Neural progenitor cell (in vitro differentiated cells): ENCODE measurements around the gene MIB1. TPM values are rescaled to one million over a fixed set of nuclear protein-coding genes. Genes with fewer than 3 reads are reported as not detected.

Experiments
- DNase-seq: peaks from one replicate; pipeline ENCODE4 v3.0.0-alpha.2; 2016; ENCODE audit warnings: low spot score
- H2AFZ ChIP-seq: fragments of 200-600 bp; sonication (generic); replicated peaks from 2 replicates; pipeline ENCODE4 v1.6.1; 2016; ENCODE audit warnings: antibody characterized with exemption
- H3F3A ChIP-seq: fragments of 200-600 bp; sonication (generic); 2 replicates; pipeline ENCODE4 v1.6.1; 2016; ENCODE audit warnings: antibody characterized with exemption, low read depth
- H3K27ac ChIP-seq: fragments of 200-600 bp; sonication (generic); 2 replicates; pipeline ENCODE4 v1.5.1; 2016; ENCODE audit warnings: mild to moderate bottlenecking
- H3K27me3 ChIP-seq: fragments of 200-600 bp; sonication (generic); 2 replicates; pipeline ENCODE4 v1.6.1; 2016; ENCODE audit warnings: mild to moderate bottlenecking, moderate library complexity
- H3K36me3 ChIP-seq: fragments of 200-600 bp; sonication (generic); 2 replicates; pipeline ENCODE4 v1.5.1; 2016
- H3K4me1 ChIP-seq: fragments of 200-600 bp; sonication (generic); 2 replicates; pipeline ENCODE4 v1.6.1; 2016; ENCODE audit warnings: mixed run types
- H3K4me2 ChIP-seq: fragments of 200-600 bp; sonication (generic); 2 replicates; pipeline ENCODE4 v1.6.1; 2016
- H3K4me3 ChIP-seq: fragments of 200-600 bp; sonication (generic); 2 replicates; pipeline ENCODE4 v1.5.1; 2016
- H3K79me2 ChIP-seq: fragments of 200-600 bp; sonication (generic); 2 replicates; pipeline ENCODE4 v1.6.1; 2016; ENCODE audit warnings: low read depth
- H3K9ac ChIP-seq: fragments of 200-600 bp; sonication (generic); 2 replicates; pipeline ENCODE4 v1.6.1; 2016
- H3K9me3 ChIP-seq: fragments of 200-600 bp; sonication (generic); 2 replicates; pipeline ENCODE4 v1.5.1; 2016; ENCODE audit warnings: low read depth
- H4K20me1 ChIP-seq: fragments of 200-600 bp; sonication (generic); 2 replicates; pipeline ENCODE4 v1.6.1; 2016; ENCODE audit warnings: low read depth
- H3K27ac Mint-ChIP-seq: 3 replicates; pipeline ENCODE4 v1.8.0; 2021; ENCODE audit warnings: mixed read lengths
- H3K27me3 Mint-ChIP-seq: 2 replicates; pipeline ENCODE4 v1.8.0; 2022; ENCODE audit warnings: low read depth, mild to moderate bottlenecking, inconsistent platforms, moderate library complexity, mixed read lengths; ENCODE audit not compliant: insufficient read depth
- H3K36me3 Mint-ChIP-seq: 3 replicates; pipeline ENCODE4 v1.8.0; 2021; ENCODE audit warnings: mixed read lengths
- H3K4me1 Mint-ChIP-seq: 3 replicates; pipeline ENCODE4 v1.8.0; 2021; ENCODE audit warnings: mixed read lengths
- H3K4me3 Mint-ChIP-seq: 3 replicates; pipeline ENCODE4 v1.8.0; 2021; ENCODE audit warnings: mild to moderate bottlenecking, moderate library complexity, mixed read lengths
- H3K9me3 Mint-ChIP-seq: 3 replicates; pipeline ENCODE4 v1.8.0; 2020; ENCODE audit warnings: mixed read lengths
- CTCF ChIP-seq: fragments of 200-600 bp; sonication (generic); IDR thresholded peaks from 2 replicates; pipeline ENCODE4 v1.5.1; 2017; ENCODE audit warnings: antibody characterized with exemption, mild to moderate bottlenecking
- EZH2 ChIP-seq: fragments of 200-600 bp; sonication (generic); IDR thresholded peaks from 2 replicates; pipeline ENCODE4 v1.6.1; 2017; ENCODE audit warnings: antibody characterized with exemption, mild to moderate bottlenecking, moderate library complexity
- EZH2phosphoT487 ChIP-seq: fragments of 200-600 bp; sonication (generic); IDR thresholded peaks from 2 replicates; pipeline ENCODE4 v1.6.1; 2017; ENCODE audit warnings: antibody characterized with exemption
- total RNA-seq: library from RNA; depleted of rRNA; stranded (reverse); fragments of >200 nt; gene quantifications from 2 replicates; pipeline ENCODE4 v1.2.3, GENCODE V29; 2015; ENCODE audit warnings: low replicate concordance

MIB1 gene
- total RNA-seq, result 83.8 and 112 TPM in 2 replicates

GRCh38 chr18:21740538-21741311 is at the start of gene MIB1:
Gene MIB1, plus strand, starts transcription at chr18:21740792. Its CDS starts 792 bp downstream, at chr18:21741584.
- TF ChIP-seq EZH2, result no peak
- no peak for TF ChIP-seq CTCF
- TF ChIP-seq EZH2phosphoT487, result no peak
- H3K4me3 ChIP-seq, result peak within 1 kb of the TSS; percentile 81
- no peaks in the 10 kb centered on the region for H3K27me3 ChIP-seq
- H3K4me2 ChIP-seq, result peak within 1 kb of the TSS; percentile 92
- H3K27ac ChIP-seq, result peak within 1 kb of the TSS; percentile 97
- H3K4me1 Mint-ChIP-seq, result peaks cover 38% of the 10 kb centered on the region
- H3K9me3 Mint-ChIP-seq, result peaks cover 25% of the 10 kb centered on the region
- peaks cover 22% of the 10 kb centered on the region for H3F3A ChIP-seq
- H3K36me3 Mint-ChIP-seq, result peaks cover 15% of the 10 kb centered on the region
- H3K4me1 ChIP-seq, result peaks cover 36% of the 10 kb centered on the region
- peak within 1 kb of the TSS; percentile 77 for H3K9ac ChIP-seq
- peaks cover 7% of the 10 kb centered on the region for H3K27me3 Mint-ChIP-seq
- H3K4me3 Mint-ChIP-seq, result peak within 1 kb of the TSS; percentile 97
- H3K79me2 ChIP-seq, result peaks cover 44% of the 10 kb centered on the region
- peak within 1 kb of the TSS; percentile 84 for H2AFZ ChIP-seq
- DNase-seq, result peak; percentile 100
- H3K9me3 ChIP-seq, result no peaks in the 10 kb centered on the region
- H3K27ac Mint-ChIP-seq, result peak within 1 kb of the TSS; percentile 96
- peaks cover 44% of the 10 kb centered on the region for H4K20me1 ChIP-seq
- H3K36me3 ChIP-seq, result no peaks in the 10 kb centered on the region

GRCh38 chr18:21693322-21693721 is 47.3 kb upstream of the MIB1 start:
- TF ChIP-seq CTCF, result no peak
- TF ChIP-seq EZH2phosphoT487, result no peak
- H3K79me2 ChIP-seq, result no peaks in the 10 kb centered on the region
- Mint-ChIP-seq H3K27ac (no peak overlapping the region), H3K36me3 (peaks cover 21% of the 10 kb centered on the region), H3K4me1 (no peaks in the 10 kb centered on the region), H3K9me3 (peaks cover 14% of the 10 kb centered on the region), H3K4me3 (no peak overlapping the region), H3K27me3 (no peaks in the 10 kb centered on the region)
- H4K20me1 ChIP-seq, result no peaks in the 10 kb centered on the region
- H3K4me3 ChIP-seq, result no peak overlapping the region
- no peak overlapping the region for H3K27ac ChIP-seq
- DNase-seq, result no peak
- H3K9ac ChIP-seq, result no peak overlapping the region
- H2AFZ ChIP-seq, result no peak overlapping the region
- H3K4me1 ChIP-seq, result no peaks in the 10 kb centered on the region
- H3K36me3 ChIP-seq, result peaks cover 4% of the 10 kb centered on the region
- no peaks in the 10 kb centered on the region for H3F3A ChIP-seq
- H3K4me2 ChIP-seq, result no peak overlapping the region
- peaks cover 3% of the 10 kb centered on the region for H3K9me3 ChIP-seq
- H3K27me3 ChIP-seq, result no peaks in the 10 kb centered on the region

GRCh38 chr18:21700528-21701075 is 40.0 kb upstream of the MIB1 start:
- no peaks in the 10 kb centered on the region for H3K36me3 ChIP-seq
- H3K4me3 ChIP-seq, result no peak overlapping the region
- peaks cover 14% of the 10 kb centered on the region for H3K36me3 Mint-ChIP-seq
- no peak overlapping the region for H2AFZ ChIP-seq
- no peak for DNase-seq
- peaks cover 4% of the 10 kb centered on the region for H3K4me1 ChIP-seq
- no peak overlapping the region for H3K27ac ChIP-seq
- no peak overlapping the region for H3K4me2 ChIP-seq
- H3K4me1 Mint-ChIP-seq, result peaks cover 13% of the 10 kb centered on the region
- H3K9ac ChIP-seq, result no peak overlapping the region
- TF ChIP-seq EZH2, result no peak
- no peak for TF ChIP-seq EZH2phosphoT487
- no peak for TF ChIP-seq CTCF
- no peak overlapping the region for H3K27ac Mint-ChIP-seq
- H3K27me3 Mint-ChIP-seq, result peaks cover 3% of the 10 kb centered on the region
- peaks cover 26% of the 10 kb centered on the region for H3F3A ChIP-seq
- no peaks in the 10 kb centered on the region for H4K20me1 ChIP-seq
- H3K79me2 ChIP-seq, result no peaks in the 10 kb centered on the region
- peaks cover 14% of the 10 kb centered on the region for H3K27me3 ChIP-seq
- no peak overlapping the region for H3K4me3 Mint-ChIP-seq
- H3K9me3 ChIP-seq, result no peaks in the 10 kb centered on the region
- peaks cover 6% of the 10 kb centered on the region for H3K9me3 Mint-ChIP-seq
